Liver (tissue), 3 donors: Measurements from ENCODE around the gene EXOC6.

Experiments used
- CTCF ChIP-seq: fragments of 150-350 bp; IDR thresholded peaks from 2 replicates; pipeline ENCODE4 v1.5.1; 2017; ENCODE audit warnings: improper control_type of control experiment, low read depth, low read length; ENCODE audit not compliant: missing input control
- EGR1 ChIP-seq, 2 donors: IDR thresholded peaks; 2 replicates each; pipeline ENCODE4 v1.6.1; 2016 to 2018; ENCODE audit warnings: antibody characterized with exemption in 2 of 2, low read depth in 2 of 2
- GABPA ChIP-seq, 2 donors: IDR thresholded peaks in 1 of 2; conservative IDR thresholded peaks in 1 of 2; 2 replicates each; pipeline ENCODE4 v1.6.1; 2016; ENCODE audit warnings: antibody characterized with exemption in 2 of 2, mild to moderate bottlenecking in 1 of 2, moderate library complexity in 1 of 2
- HNF4G ChIP-seq: IDR thresholded peaks from 2 replicates; pipeline ENCODE4 v1.6.1; 2016; ENCODE audit warnings: antibody characterized with exemption
- MAX ChIP-seq: IDR thresholded peaks from 2 replicates; pipeline ENCODE4 v1.6.1; 2016; ENCODE audit warnings: antibody characterized with exemption
- TAF1 ChIP-seq: conservative IDR thresholded peaks from 2 replicates; pipeline ENCODE4 v1.6.1; 2016; ENCODE audit warnings: antibody characterized with exemption, mild to moderate bottlenecking
- YY1 ChIP-seq: IDR thresholded peaks from 2 replicates; pipeline ENCODE4 v1.6.1; 2016; ENCODE audit warnings: antibody characterized with exemption, mild to moderate bottlenecking
- TF ChIP-seq, protein P1 (sequence below): IDR thresholded peaks from 2 replicates; pipeline ENCODE4 v1.6.1; 2016; ENCODE audit warnings: antibody characterized with exemption
- TF ChIP-seq, protein P2 (sequence below): IDR thresholded peaks from 2 replicates; pipeline ENCODE4 v1.6.1; 2016; ENCODE audit warnings: antibody characterized with exemption
- donor health status: healthy.
- donor health status: healthy.

DNA sequence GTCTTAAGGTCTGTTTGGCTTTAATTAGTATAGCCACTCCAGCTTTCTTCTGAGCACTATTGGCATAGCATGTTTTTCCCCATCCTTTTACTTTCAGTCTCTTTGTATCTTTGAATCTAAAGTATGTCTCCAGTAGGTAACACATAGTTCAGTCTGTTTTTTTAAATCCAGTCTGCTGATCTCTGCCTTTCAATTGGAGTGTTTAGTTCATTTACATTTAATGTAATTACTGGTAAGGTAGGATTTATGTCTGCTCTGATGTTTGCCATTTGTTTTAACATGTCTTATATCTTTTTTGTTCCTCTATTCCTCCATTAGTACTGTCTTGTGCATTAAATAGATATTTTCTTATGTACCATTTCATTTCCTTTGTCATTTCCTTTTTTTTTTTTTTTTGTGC is 72.5 kb downstream of the EXOC6 start:
- TF ChIP-seq CTCF (no peak), YY1 (no peak), GABPA (IDR thresholded peaks at IDR 0.05 in 1 of 2, conservative IDR thresholded peaks at IDR 0.05 in 1 of 2) (no peak), HNF4G (no peak), EGR1 (IDR thresholded peaks at IDR 0.05; ENCODE audit: low read depth in 2 of 2) (no peak), MAX (no peak), TAF1 (no peak)
- TF ChIP-seq, protein P1, sequence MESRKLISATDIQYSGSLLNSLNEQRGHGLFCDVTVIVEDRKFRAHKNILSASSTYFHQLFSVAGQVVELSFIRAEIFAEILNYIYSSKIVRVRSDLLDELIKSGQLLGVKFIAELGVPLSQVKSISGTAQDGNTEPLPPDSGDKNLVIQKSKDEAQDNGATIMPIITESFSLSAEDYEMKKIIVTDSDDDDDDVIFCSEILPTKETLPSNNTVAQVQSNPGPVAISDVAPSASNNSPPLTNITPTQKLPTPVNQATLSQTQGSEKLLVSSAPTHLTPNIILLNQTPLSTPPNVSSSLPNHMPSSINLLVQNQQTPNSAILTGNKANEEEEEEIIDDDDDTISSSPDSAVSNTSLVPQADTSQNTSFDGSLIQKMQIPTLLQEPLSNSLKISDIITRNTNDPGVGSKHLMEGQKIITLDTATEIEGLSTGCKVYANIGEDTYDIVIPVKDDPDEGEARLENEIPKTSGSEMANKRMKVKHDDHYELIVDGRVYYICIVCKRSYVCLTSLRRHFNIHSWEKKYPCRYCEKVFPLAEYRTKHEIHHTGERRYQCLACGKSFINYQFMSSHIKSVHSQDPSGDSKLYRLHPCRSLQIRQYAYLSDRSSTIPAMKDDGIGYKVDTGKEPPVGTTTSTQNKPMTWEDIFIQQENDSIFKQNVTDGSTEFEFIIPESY: no peak
- TF ChIP-seq, protein P2, sequence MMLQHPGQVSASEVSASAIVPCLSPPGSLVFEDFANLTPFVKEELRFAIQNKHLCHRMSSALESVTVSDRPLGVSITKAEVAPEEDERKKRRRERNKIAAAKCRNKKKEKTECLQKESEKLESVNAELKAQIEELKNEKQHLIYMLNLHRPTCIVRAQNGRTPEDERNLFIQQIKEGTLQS: no peak
